Neural cell (in vitro differentiated cells): ENCODE measurements around the gene ANKRD13C.

Source experiments
- EP300 ChIP-seq: fragments of 450-650 bp; conservative IDR thresholded peaks from 2 replicates; pipeline ENCODE4 v1.6.1; 2014; ENCODE audit warnings: antibody characterized with exemption, mild to moderate bottlenecking, moderate library complexity; ENCODE audit not compliant: poor library complexity, severe bottlenecking
- POLR2AphosphoS5 ChIP-seq: IDR thresholded peaks from 2 replicates; pipeline ENCODE4 v1.6.1; 2012

DNA sequence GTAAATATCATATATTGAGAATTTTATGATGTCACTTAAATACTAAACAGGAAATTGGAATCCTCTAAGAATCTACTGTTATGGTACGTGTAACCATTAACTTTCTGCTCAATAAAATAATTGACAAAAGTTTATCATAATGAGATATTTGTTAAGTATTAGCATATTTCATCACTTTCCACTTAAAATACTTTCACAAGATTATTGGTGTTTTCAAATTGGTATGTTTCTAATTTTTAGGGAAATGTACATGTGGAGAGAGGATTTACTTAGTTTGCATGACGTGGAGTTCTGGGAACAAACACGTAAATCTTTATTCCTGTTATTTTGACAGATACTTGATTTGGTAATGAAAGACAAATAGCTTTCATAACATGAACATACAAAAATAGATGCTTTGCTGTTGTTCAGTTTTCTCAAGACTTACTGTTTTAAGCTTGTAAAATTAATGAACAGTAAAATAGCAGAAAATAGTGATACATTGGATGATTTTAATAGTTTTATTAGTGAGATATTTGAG lies 131.7 kb downstream of the ANKRD13C start:
- TF ChIP-seq EP300 (no peak), POLR2AphosphoS5 (no peak)
